Measurements from ENCODE around the gene ABCC6.
"Not testable (repeated sequence)": the region's sequence is repeated elsewhere in the genome, so short reads cannot be mapped to it uniquely, and the experiment has no call there.

The ABCC6 gene

GRCh38 chr16:16247439-16247838 lies 24.1 kb upstream of the ABCC6 start:
- H3K27ac Mint-ChIP-seq; DNase-seq (ENCODE audit: low spot score in 2 of 2); H3K36me3 Mint-ChIP-seq; H3K4me3 Mint-ChIP-seq; ATAC-seq (ENCODE audit: low read depth); H3K4me1 Mint-ChIP-seq; H3K27me3 Mint-ChIP-seq; H3K9me3 Mint-ChIP-seq: not testable (repeated sequence)

- DNase-seq (ENCODE audit: low spot score in 2 of 2); H3K4me1 Mint-ChIP-seq; ATAC-seq (ENCODE audit: low read depth); H3K9me3 Mint-ChIP-seq; H3K27ac Mint-ChIP-seq; H3K4me3 Mint-ChIP-seq; H3K36me3 Mint-ChIP-seq; H3K27me3 Mint-ChIP-seq: not testable (repeated sequence)
Measured at GRCh38 chr16:16246578-16247262, 23.4 kb upstream of the ABCC6 start.

GRCh38 chr16:16243886-16244285 lies 20.6 kb upstream of the ABCC6 start:
- not testable (repeated sequence) for H3K36me3 Mint-ChIP-seq, H3K9me3 Mint-ChIP-seq, H3K4me3 Mint-ChIP-seq

GRCh38 chr16:16240667-16241066 lies 17.4 kb upstream of the ABCC6 start:
- not testable (repeated sequence) for H3K9me3 Mint-ChIP-seq; DNase-seq (ENCODE audit: low spot score in 2 of 2); H3K36me3 Mint-ChIP-seq; H3K4me3 Mint-ChIP-seq; H3K4me1 Mint-ChIP-seq; ATAC-seq (ENCODE audit: low read depth); H3K27ac Mint-ChIP-seq; H3K27me3 Mint-ChIP-seq

More at GRCh38 chr16:16243886-16244285, 20.6 kb upstream of the ABCC6 start:
- H3K27me3 Mint-ChIP-seq; H3K27ac Mint-ChIP-seq; H3K4me1 Mint-ChIP-seq; ATAC-seq (ENCODE audit: low read depth); DNase-seq (ENCODE audit: low spot score in 2 of 2): not testable (repeated sequence)

- H3K36me3 Mint-ChIP-seq; H3K4me3 Mint-ChIP-seq; DNase-seq (ENCODE audit: low spot score in 2 of 2); H3K27me3 Mint-ChIP-seq; H3K9me3 Mint-ChIP-seq; H3K4me1 Mint-ChIP-seq; H3K27ac Mint-ChIP-seq; ATAC-seq (ENCODE audit: low read depth): not testable (repeated sequence)
Measured at GRCh38 chr16:16237738-16238137, 14.4 kb upstream of the ABCC6 start.

GRCh38 chr16:16237071-16237470 lies 13.8 kb upstream of the ABCC6 start:
- DNase-seq (ENCODE audit: low spot score in 2 of 2); H3K4me1 Mint-ChIP-seq; H3K4me3 Mint-ChIP-seq; ATAC-seq (ENCODE audit: low read depth); H3K9me3 Mint-ChIP-seq; H3K36me3 Mint-ChIP-seq; H3K27me3 Mint-ChIP-seq; H3K27ac Mint-ChIP-seq: not testable (repeated sequence)

GRCh38 chr16:16232692-16233061 lies 9.4 kb upstream of the ABCC6 start:
- not testable (repeated sequence) for H3K36me3 Mint-ChIP-seq; DNase-seq (ENCODE audit: low spot score in 2 of 2); H3K9me3 Mint-ChIP-seq; H3K4me3 Mint-ChIP-seq; H3K27me3 Mint-ChIP-seq; H3K4me1 Mint-ChIP-seq
- H3K27ac Mint-ChIP-seq, result peak overlapping the region; percentile 76
- peak; percentile 38 for ATAC-seq (ENCODE audit: low read depth)

- not testable (repeated sequence) for H3K4me1 Mint-ChIP-seq; DNase-seq (ENCODE audit: low spot score in 2 of 2); H3K36me3 Mint-ChIP-seq; H3K4me3 Mint-ChIP-seq; ATAC-seq (ENCODE audit: low read depth); H3K27ac Mint-ChIP-seq; H3K9me3 Mint-ChIP-seq; H3K27me3 Mint-ChIP-seq
Measured at GRCh38 chr16:16223662-16224241, 458 bp upstream of the ABCC6 start.

GRCh38 chr16:16221382-16221781 lies 1.9 kb downstream of the ABCC6 start:
- H3K4me1 Mint-ChIP-seq; H3K27ac Mint-ChIP-seq; ATAC-seq (ENCODE audit: low read depth); H3K9me3 Mint-ChIP-seq; H3K4me3 Mint-ChIP-seq; H3K36me3 Mint-ChIP-seq; DNase-seq (ENCODE audit: low spot score in 2 of 2); H3K27me3 Mint-ChIP-seq: not testable (repeated sequence)

- not testable (repeated sequence) for H3K36me3 Mint-ChIP-seq; H3K9me3 Mint-ChIP-seq; H3K4me3 Mint-ChIP-seq; H3K27ac Mint-ChIP-seq; H3K4me1 Mint-ChIP-seq; H3K27me3 Mint-ChIP-seq; DNase-seq (ENCODE audit: low spot score in 2 of 2); ATAC-seq (ENCODE audit: low read depth)
Measured at GRCh38 chr16:16220449-16220848, 2.8 kb downstream of the ABCC6 start.

- not testable (repeated sequence) for H3K27me3 Mint-ChIP-seq; H3K9me3 Mint-ChIP-seq; H3K36me3 Mint-ChIP-seq; H3K27ac Mint-ChIP-seq; DNase-seq (ENCODE audit: low spot score in 2 of 2); H3K4me1 Mint-ChIP-seq; ATAC-seq (ENCODE audit: low read depth); H3K4me3 Mint-ChIP-seq
Measured at GRCh38 chr16:16218787-16219186, 4.5 kb downstream of the ABCC6 start.

- not testable (repeated sequence) for H3K36me3 Mint-ChIP-seq; H3K9me3 Mint-ChIP-seq; H3K27ac Mint-ChIP-seq; H3K4me1 Mint-ChIP-seq; H3K27me3 Mint-ChIP-seq; DNase-seq (ENCODE audit: low spot score in 2 of 2); H3K4me3 Mint-ChIP-seq
- ATAC-seq (ENCODE audit: low read depth), result peak; percentile 27
Measured at GRCh38 chr16:16218349-16218748, 4.9 kb downstream of the ABCC6 start.

GRCh38 chr16:16213863-16214293 lies 9.4 kb downstream of the ABCC6 start:
- not testable (repeated sequence) for ATAC-seq (ENCODE audit: low read depth); H3K27me3 Mint-ChIP-seq; H3K4me1 Mint-ChIP-seq; DNase-seq (ENCODE audit: low spot score in 2 of 2); H3K36me3 Mint-ChIP-seq; H3K27ac Mint-ChIP-seq; H3K4me3 Mint-ChIP-seq; H3K9me3 Mint-ChIP-seq

- not testable (repeated sequence) for H3K4me1 Mint-ChIP-seq; H3K36me3 Mint-ChIP-seq; H3K4me3 Mint-ChIP-seq; ATAC-seq (ENCODE audit: low read depth); H3K27ac Mint-ChIP-seq; H3K9me3 Mint-ChIP-seq; H3K27me3 Mint-ChIP-seq; DNase-seq (ENCODE audit: low spot score in 2 of 2)
Measured at GRCh38 chr16:16211404-16211803, 11.9 kb downstream of the ABCC6 start.

- not testable (repeated sequence) for DNase-seq (ENCODE audit: low spot score in 2 of 2); H3K4me1 Mint-ChIP-seq; H3K4me3 Mint-ChIP-seq; ATAC-seq (ENCODE audit: low read depth); H3K9me3 Mint-ChIP-seq; H3K27ac Mint-ChIP-seq; H3K36me3 Mint-ChIP-seq; H3K27me3 Mint-ChIP-seq
Measured at GRCh38 chr16:16208461-16208860, 14.8 kb downstream of the ABCC6 start.
